ENCODE measurements around the gene AP4S1.
A peak's percentile ranks its signal among the peaks of the same experiment; 100 is the strongest.

The AP4S1 gene

GRCh38 chr14:30995689-30996088 is 29.8 kb upstream of the AP4S1 start:
- Mint-ChIP-seq H3K27me3 (ENCODE audit: low read depth, poor library complexity) (no peaks in the 10 kb centered on the region), H3K36me3 (ENCODE audit: low read depth) (peaks cover 64% of the 10 kb centered on the region)

GRCh38 chr14:30996892-30997659 is 28.4 kb upstream of the AP4S1 start:
- no peak for DNase-seq
- H3K4me1 Mint-ChIP-seq = peaks cover 7% of the 10 kb centered on the region
- no peak overlapping the region for H3K4me3 Mint-ChIP-seq
- H3K27ac Mint-ChIP-seq = peak overlapping the region; percentile 35
- no peak for TF ChIP-seq CTCF (IDR thresholded peaks at IDR 0.05)
- H3K9me3 Mint-ChIP-seq = peaks cover 52% of the 10 kb centered on the region
- peaks cover 71% of the 10 kb centered on the region for H3K36me3 Mint-ChIP-seq (ENCODE audit: low read depth)
- no peaks in the 10 kb centered on the region for H3K27me3 Mint-ChIP-seq (ENCODE audit: low read depth, poor library complexity)

More at GRCh38 chr14:30995689-30996088, 29.8 kb upstream of the AP4S1 start:
- H3K4me1 Mint-ChIP-seq = peaks cover 11% of the 10 kb centered on the region
- no peak overlapping the region for H3K4me3 Mint-ChIP-seq
- no peak for DNase-seq
- TF ChIP-seq CTCF (IDR thresholded peaks at IDR 0.05) = no peak
- H3K27ac Mint-ChIP-seq = peak overlapping the region; percentile 79
- H3K9me3 Mint-ChIP-seq = peaks cover 40% of the 10 kb centered on the region

- TF ChIP-seq CTCF (IDR thresholded peaks at IDR 0.05) = no peak
- DNase-seq = no peak
- peaks cover 58% of the 10 kb centered on the region for H3K9me3 Mint-ChIP-seq
- peaks cover 81% of the 10 kb centered on the region for H3K36me3 Mint-ChIP-seq (ENCODE audit: low read depth)
- no peak overlapping the region for H3K27ac Mint-ChIP-seq
- H3K27me3 Mint-ChIP-seq (ENCODE audit: low read depth, poor library complexity) = no peaks in the 10 kb centered on the region
- H3K4me3 Mint-ChIP-seq = no peak overlapping the region
- peaks cover 7% of the 10 kb centered on the region for H3K4me1 Mint-ChIP-seq
Observed at GRCh38 chr14:30998100-30998706, 27.2 kb upstream of the AP4S1 start.

- no peak overlapping the region for H3K4me3 Mint-ChIP-seq
- no peak overlapping the region for H3K27ac Mint-ChIP-seq
- H3K4me1 Mint-ChIP-seq = peaks cover 7% of the 10 kb centered on the region
- no peaks in the 10 kb centered on the region for H3K27me3 Mint-ChIP-seq (ENCODE audit: low read depth, poor library complexity)
- DNase-seq = no peak
- peaks cover 61% of the 10 kb centered on the region for H3K9me3 Mint-ChIP-seq
- peaks cover 90% of the 10 kb centered on the region for H3K36me3 Mint-ChIP-seq (ENCODE audit: low read depth)
- no peak for TF ChIP-seq CTCF (IDR thresholded peaks at IDR 0.05)
Observed at GRCh38 chr14:30999038-30999773, 26.2 kb upstream of the AP4S1 start.

GRCh38 chr14:31000629-31001338 is 24.7 kb upstream of the AP4S1 start:
- no peak overlapping the region for H3K27ac Mint-ChIP-seq

More at GRCh38 chr14:31000629-31001338, 24.7 kb upstream of the AP4S1 start:
- no peak overlapping the region for H3K4me3 Mint-ChIP-seq
- H3K9me3 Mint-ChIP-seq = peaks cover 61% of the 10 kb centered on the region
- peaks cover 85% of the 10 kb centered on the region for H3K36me3 Mint-ChIP-seq (ENCODE audit: low read depth)
- no peaks in the 10 kb centered on the region for H3K27me3 Mint-ChIP-seq (ENCODE audit: low read depth, poor library complexity)
- DNase-seq = no peak
- TF ChIP-seq CTCF (IDR thresholded peaks at IDR 0.05) = no peak
- H3K4me1 Mint-ChIP-seq = peaks cover 5% of the 10 kb centered on the region
